SW480 (cell line): Measurements from ENCODE around the gene AKAP7.
"Not testable (repeated sequence)": the region's sequence is repeated elsewhere in the genome, so short reads cannot be mapped to it uniquely, and the experiment has no call there.

Source experiments
- DNase-seq: peaks from one replicate; pipeline ENCODE4 v3.0.0-alpha.2; 2016; ENCODE audit warnings: low spot score

Gene AKAP7

DNA sequence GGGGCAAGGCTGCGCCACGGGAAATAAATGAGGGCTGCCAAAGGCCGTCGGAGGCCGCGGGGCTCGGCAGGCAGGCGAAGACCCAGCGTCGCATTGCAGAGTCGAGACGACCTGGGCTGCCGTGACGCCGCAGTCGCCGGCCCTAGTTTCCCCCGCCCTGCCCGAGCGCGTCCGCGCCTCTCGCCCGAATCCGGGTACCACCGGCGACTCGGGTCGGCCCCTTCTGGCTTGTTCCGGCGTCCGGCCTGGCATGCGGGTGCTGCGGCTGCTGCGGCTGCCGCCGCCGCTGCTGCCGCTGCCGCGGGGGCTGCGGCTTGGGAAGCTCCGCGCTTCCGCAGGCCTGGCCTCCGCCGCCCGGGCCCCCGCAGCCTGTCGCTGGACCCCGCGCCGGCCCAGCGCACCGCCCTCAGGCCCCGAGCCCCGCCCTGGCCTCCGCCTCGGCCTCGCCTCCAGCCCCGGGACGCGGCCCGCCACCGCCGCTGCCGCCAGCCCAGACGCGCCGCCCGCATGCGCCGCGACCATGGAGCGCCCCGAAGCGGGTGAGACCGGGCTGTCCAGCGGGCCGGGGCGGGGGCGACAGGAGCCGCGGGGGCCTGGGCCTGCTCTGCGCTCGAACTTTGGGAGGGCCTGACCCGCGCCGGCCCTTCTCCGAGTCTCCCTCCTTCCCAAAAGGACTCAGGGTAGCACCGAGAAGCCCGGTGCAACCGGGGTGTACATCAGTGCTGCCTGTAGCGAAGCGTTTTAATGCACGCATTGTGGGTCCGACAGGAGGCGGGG is at the start of gene AKAP7:
TSS of gene AKAP7 (plus strand) at position 224 of the 777 bp plus-strand sequence. CDS start at position 521, 297 bp downstream.
- peak; percentile 60 for DNase-seq

- not testable (repeated sequence) for DNase-seq
Observed at GRCh38 chr6:131090339-131090738, 44.9 kb upstream of the AKAP7 start.

DNA sequence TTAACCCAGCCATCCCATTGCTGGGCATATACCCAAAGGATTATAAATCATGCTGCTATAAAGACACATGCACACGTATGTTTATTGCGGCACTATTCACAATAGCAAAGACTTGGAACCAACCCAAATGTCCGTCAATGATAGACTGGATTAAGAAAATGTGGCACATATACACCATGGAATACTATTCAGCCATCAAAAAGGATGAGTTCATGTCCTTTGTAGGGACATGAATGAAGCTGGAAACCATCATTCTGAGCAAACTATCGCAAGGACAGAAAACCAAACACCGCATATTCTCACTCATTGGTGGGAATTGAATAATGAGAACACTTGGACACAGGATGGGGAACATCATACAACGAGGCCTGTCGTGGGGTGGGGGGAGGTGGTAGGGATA is 43.3 kb upstream of the AKAP7 start:
- not testable (repeated sequence) for DNase-seq

DNA sequence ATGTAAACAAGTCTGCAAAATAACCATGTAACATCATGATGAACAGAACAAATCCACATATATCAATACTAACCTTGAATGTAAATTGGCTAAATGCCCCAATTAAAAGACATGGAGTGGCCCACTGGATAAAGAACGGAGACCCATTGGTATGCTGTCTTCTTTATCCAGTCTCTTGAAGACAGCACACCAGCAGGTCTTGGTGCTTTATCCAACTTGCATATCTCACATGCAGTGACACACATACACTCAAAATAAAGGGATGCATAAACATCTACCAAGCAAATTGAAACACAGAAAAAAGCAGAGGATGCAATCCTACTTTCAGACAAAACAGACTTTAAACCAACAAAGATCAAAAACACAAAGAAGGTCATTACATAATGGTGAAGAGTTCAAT is 41.9 kb upstream of the AKAP7 start:
- DNase-seq, result no peak

- no peak for DNase-seq
Observed at GRCh38 chr6:131096786-131097185, 38.5 kb upstream of the AKAP7 start.

DNA sequence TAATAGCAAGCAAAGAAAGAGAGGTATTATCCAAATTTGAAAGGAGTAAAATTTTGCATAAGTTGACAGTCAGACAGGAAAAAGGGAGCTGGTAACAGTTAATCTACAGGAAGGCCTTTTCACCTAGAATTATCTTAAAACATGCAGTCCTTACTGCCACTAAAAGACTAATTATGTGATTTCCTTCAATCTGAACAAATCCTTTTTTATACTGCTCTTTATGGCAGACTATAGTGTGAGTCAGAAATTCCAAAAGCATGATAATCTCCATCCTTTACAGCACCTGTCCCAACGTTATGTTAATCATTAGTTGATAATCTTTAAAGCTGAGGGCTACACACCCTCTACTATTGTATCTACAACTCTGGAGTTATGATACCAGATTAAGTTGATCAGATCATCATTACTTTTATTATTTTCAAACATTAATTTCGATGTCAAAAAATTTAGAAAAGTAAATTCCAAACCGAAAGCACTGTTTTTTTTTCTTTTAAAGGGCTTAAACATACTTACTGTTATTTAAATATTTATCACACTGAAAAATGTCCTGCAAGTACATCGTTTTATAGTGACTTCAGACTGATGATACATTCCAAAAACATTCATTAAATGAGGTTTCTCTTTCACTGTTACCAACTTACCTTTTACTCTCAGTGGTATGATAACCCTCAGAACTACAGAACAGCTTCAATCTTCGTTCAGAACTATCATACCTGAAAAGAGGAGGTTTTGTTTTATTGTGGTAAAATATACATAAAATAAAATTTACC is 33.2 kb upstream of the AKAP7 start:
- DNase-seq, result peak; percentile 9

DNA sequence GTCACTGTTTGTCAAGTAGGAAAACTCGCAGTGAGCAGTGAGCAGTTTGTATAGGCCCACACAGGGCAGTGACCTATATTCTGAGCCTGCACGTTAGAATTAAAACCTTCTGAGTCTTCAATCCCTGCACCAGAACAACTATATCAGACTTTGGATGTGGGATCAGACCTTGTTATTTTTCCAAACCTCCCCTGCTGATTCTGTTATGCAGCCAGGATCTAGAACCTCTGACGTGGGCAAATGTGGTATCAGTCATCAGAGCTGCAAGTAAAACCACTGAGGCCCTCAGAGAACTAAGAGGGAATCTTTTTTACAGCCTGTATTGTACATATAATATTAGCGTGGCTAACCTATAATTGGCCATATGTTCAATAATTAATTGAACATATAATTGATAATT is 32.0 kb upstream of the AKAP7 start:
- no peak for DNase-seq

DNA sequence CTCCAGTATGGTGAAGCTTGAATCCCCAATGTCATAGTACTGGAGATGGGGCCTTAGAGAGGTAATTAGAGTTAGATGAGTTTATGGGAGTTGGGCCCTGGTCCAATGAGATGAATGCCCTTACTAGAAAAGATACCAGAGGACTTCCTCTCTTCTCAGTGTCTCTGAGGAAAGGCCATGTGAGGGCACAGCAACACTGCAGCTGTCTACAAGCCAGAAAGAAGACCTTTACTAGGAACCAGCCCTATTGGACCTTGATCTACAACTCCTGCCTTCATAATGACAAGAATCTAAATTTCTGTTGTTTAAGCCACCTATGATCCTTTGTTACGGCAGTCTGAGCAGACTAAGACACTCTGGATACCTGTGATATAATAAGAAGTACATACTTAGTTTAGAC is 31.4 kb upstream of the AKAP7 start:
- no peak for DNase-seq

DNA sequence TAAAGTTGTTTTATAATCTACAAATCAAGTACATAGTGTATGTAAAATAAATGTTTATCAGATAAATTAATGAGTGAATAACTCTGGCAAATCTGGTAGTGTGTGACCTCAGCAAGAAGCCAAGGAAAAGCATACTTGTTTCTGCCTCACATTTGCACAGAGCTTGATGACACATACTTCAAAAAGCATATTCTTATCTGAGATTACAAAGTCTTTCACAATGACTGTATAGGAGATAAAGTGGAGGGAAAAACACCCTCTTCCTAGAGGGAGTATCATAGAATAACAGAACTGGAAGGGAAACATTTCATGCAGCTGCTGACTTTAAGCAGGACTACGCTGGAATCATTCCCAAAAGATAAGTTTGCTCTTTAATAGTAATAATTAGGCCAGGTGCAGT is 28.1 kb upstream of the AKAP7 start:
- no peak for DNase-seq

- no peak for DNase-seq
Observed at GRCh38 chr6:131112249-131112648, 23.0 kb upstream of the AKAP7 start.

DNA sequence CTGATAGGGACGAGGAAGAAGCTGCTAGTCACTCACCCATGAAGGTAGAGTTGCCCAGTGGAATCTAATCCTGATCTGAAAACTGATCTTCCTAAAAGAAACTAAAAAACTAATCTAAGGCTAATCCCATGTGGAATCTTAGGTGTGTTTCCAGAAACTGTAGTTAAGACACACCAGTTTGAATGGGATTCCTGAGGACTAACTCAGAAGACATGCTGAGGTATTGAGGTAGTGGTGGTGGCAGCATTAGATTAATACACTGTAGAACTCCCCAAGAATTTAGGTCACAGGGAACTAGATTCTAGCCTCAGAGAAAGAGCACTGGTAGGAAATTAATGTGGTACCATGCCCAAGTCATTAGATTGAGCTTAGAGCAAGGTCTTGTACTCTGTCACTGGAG is 19.6 kb upstream of the AKAP7 start:
- no peak for DNase-seq

- no peak for DNase-seq
Observed at GRCh38 chr6:131116321-131116720, 18.9 kb upstream of the AKAP7 start.

DNA sequence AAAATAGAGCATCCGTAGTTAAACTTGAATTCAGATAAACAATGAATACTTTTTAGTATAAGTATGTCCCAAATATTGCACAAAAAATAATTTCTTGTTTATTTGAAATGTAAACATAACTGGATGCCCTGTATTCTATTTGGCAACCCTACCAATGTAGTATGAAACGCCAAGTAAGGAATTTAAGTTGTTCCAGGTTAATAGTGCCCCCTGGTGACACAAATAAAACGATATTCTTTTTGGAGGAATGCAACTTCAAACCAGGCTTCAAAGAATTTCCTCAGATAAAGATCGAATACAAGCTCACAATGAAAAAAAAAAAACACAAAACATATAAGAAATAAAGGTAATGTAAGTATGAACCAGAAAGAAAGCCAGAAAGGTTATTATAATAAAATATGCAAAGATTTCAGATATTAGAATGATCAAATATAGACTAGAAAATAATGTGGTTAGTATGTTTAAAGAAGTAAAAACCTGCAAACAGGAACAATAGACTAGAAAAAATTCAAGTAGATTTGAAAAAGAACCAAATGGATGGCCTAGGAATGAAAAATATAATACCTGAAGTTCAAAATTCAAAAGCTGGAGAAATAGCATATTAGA is 18.4 kb upstream of the AKAP7 start:
- peak; percentile 20 for DNase-seq

- DNase-seq, result no peak
Observed at GRCh38 chr6:131117878-131118277, 17.4 kb upstream of the AKAP7 start.

GRCh38 chr6:131122007-131122406 is 13.3 kb upstream of the AKAP7 start:
- no peak for DNase-seq

- no peak for DNase-seq
Observed at GRCh38 chr6:131122516-131122915, 12.8 kb upstream of the AKAP7 start.

DNA sequence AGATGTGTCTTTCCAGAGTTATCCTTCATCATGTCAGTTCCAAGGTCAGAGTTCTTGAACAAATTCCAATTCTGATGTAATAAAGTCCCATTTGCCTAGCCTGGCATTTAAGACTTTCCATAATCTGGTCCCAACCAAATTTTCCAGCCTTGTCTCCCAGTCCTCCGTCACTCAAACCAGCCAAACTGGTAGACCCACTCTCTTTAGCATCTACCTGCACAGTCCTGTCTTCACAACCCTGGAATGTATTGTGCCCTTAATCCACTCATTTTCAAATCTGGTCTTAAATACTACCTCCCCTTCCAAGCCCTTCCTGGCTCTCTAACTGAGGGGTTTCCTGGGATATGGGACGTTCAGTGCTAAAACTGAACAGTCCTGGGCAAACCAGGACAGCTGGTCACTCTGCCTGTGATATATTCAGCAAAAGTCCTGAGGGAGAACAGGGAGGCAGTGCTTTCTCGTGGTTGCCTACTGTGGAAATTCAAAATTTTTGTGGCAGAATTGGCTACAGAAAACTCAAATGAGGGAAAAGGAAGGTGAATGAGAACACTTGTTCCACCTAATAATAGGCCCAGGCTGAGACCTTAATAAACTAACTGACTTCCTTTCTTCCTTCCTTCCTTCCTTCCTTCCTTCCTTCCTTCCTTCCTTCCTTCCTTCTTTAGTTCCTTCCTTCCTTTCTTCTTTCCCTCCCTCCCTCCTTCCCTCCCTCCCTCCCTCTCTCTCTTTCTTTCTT is 10.8 kb upstream of the AKAP7 start:
- no peak for DNase-seq

- no peak for DNase-seq
Observed at GRCh38 chr6:131125431-131125830, 9.8 kb upstream of the AKAP7 start.

- no peak for DNase-seq
Observed at GRCh38 chr6:131129689-131130553, 5.3 kb upstream of the AKAP7 start.

- DNase-seq, result no peak
Observed at GRCh38 chr6:131130554-131130940, 4.7 kb upstream of the AKAP7 start.

DNA sequence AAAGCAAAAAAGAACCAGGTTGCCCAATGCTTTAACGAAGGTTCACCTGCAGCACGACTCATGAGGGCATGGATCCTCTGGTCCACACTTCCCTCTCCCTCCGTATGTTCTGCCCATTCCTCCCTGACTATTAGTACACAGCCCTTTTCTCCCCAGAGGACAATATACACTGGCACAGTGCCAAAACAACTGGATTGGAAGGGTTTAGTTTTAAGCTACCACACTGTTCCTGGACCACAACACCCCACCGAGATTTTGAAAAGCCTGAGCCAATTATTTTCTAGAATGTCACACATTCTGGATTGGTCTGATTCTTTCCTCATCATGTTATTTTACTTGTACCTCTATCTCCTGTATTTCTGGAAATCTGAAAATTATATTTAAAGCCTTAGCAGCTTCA is 2.9 kb upstream of the AKAP7 start:
- DNase-seq, result no peak
